ENCODE results near the gene RANBP17.

The RANBP17 gene

DNA sequence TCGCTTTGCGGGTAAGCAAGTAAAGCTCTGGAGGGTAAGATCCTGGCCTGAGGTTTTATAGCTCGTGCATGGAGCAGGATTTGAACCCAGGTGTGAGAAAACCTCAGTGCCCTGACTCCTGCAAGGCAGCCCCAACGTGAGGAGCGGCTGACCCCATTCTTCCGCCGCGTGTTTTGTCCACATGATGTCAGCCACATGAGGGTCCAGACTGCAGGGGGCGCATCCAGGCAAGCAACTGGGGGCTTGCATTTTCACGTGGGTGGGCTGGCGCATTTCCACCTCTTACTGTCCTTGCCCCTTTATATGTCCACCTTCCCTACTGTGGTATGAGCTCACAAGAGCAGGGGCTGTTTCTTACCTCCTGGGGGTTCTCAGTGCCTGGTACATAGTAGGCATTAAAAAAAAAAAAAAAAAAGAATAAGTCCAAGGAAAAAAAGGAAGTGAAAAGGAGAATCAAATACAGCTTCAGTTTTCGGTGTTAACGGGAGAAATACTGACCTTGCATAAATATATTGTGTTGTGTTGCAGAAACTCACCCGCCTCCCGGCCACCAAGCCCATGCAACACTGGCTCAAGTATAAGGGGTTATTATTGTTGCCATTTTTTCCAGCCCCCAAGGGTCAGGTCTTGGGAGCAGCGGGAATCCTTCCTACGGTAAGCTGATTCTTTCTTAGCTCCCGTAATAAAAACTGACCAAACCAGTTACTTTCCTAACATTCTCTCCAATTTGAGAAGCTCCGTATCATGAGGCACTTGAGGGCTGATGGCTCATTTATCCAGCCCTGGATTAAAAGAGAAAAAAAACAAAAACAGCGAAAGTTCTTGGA is 462.2 kb downstream of the RANBP17 start:
- no peak for DNase-seq

DNA sequence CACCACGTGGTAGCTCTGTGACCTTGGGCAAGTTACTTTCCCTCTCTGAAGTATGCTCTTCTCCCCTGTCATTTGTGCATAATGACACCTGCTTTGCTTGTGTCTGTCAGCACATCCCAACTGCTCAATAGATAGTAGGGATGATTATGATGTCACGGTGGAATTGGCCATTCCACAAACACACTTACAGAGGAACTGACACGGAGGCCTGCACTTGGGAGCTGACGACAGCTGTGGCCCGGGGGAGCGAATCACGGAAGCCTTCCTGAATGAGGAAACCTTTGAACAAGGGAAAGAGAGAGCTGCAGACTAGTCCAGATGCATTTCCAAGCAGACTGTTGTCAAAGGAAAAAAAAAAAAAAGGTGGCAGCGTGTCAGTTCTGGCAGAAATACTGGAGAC is 468.2 kb downstream of the RANBP17 start:
- DNase-seq: no peak

DNA sequence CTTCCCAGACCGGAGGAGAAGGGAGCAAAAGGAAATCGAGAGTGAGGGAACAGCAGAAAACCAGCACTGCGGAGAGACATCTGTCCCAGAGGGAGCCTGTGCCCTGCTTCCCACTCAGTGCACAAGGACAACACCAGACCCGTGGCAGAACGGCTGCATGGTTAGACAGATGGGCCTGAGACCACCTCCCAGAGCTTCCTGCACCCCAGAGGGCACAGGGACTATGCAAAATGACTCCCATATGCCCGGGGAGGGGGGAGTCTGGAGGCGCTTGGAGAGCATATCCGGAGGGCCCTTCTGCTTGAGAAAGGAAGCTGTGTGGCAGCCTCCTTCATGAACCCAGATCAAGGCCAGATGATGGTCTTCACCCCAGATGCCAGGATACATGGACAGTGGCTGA is 473.8 kb downstream of the RANBP17 start:
- no peak for DNase-seq

DNA sequence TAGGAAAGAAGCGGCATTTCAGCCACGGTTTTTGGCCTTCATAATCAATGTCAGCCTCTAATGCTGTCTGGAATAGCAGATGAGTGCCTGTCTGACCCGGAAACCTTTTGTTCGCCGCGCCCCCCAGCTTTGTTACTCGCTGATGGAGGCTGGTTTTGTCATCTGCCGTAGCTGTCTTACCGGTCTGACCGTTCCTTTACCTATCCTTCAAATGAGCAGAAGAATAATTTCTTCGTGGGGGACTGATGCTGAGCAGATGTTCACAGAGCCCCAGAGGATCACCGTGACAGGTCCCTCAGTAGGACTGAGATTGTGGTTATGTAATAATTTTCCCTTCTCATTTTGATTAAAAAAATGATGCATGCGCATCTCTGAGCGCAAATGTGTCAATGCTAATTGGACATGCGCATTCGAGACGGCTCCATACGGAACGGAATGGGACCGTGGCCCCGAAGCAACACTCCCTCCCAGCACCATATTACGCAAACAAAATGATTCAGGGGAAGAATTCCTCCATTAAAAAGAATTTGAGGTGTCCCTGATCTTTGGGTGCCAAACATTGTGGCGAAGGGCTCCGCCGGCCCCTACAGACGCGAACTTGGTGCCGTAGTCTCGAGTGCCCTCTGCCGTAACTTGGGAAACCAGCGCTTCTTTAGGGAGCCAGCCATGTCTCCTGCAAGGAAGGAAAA is 474.8 kb downstream of the RANBP17 start:
- peak in 1 of 2 donors; percentile 35 for DNase-seq

DNA sequence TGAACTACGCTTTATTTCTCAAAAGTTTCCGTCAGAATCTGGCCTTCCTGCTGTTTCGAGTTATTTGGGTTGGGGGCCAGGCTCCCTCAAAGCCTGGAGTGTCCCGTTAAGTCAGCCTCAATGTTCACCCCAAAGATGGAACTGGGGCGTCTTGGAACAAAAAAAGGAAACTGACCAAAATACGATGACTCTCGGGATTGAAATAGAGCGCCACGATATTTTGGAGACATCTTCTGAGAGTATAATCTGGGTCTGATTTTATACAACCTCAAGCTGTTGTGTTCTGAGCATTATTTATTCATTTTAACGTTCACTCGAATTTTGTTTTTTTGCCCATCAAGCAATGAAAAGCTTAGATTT is 475.4 kb downstream of the RANBP17 start:
- DNase-seq: no peak

DNA sequence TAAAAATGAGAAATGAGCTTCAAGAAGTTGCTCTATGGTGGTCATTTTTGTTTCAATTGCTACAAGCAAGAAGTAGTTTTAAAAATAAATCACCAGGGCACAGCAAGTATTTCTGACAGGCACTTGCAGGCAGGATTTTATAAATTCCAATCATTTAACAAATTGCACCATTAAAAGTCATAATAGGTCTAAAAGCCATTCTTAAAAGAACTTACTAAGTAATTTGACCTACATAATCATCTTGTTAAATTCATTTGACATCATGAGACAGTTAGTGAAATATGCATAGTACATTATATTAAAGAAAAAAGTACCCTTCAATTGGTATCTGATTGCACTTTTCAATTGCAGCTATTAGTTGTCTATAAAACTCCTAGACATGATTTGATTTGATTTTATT is 478.2 kb downstream of the RANBP17 start:
- DNase-seq: no peak

DNA sequence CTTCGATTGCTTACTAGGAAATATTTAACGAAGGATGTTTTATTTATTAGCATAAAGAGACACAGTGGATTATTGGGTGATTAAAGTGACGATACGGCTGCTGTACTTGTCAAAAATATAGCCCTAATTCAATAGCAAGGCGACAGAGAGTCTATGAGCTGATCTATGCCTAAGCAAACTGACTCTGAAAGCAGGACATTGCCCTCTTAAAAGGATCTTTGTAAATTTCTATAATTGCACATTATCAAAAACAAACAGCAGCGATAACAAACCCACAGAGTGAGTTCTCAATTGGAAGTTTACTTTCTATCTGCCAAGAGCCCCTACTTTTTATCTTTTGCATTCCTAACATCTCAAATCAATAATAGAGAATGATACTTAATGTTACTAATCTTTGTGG is 478.7 kb downstream of the RANBP17 start:
- no peak for DNase-seq

DNA sequence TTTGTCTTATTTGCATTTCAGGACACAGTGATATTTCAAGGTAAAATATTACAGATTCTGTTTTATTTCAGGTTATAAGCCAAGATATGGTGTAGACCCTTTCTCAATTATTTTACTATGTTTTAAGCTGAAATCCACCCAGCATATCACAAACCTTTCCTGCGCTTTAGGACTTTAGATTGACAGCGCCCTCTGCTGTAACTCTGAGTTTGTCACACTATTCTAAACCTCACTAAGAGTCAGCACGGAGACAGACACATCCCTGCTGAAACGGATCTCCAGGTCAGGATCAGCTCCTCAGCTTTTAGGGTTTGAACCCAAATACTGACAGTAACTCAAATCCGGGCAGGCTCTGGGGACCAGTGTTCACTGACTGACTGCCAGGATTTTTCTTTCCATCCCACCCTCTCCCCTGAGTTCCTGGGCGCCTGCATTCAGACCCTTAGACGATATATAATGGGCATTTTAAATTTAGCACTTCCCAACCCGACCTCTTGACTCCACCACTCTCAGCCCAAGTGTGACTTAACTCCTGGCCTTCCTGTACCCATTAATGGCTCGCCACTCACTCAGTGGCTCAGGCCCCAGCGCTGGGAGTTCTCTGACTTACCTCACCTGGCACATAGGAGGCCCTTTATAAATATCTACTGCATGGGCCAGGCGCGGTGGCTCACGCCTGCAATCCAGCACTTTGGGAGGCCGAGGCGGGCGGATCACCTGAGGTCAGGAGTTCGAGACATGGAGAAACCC is 480.7 kb downstream of the RANBP17 start:
- DNase-seq: peak; percentile 30 to 34

DNA sequence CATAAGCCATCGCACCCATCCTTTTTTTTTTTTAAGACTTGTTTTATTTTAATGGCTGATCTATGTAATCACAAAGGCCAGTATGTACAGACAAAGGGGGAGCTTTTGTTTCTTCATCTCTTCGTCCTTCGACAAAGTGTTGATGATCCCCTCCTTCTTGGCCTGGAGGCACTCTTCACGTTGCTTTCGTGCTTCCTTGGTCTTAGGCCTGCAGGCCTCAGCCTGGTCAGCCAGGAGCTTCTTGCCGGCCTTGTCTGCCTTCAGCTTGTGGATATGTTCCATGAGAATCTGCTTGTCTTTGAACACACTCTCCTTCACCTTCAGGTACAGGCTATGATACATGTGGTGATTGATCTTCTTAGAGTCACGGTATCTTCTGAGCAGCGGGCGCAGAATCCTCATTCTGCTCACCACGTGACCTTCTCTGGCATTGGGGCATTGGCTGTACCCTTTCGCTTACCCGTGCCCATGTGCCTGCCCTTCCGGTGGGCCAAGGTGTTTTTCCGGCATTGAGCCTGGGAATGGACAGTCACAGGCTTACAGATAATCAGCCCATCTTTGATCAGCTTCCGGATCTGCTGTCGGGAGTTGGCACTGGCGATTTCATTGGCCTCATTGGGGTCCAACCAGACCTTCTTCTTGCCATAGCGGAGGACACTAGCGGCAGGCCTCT is 483.3 kb downstream of the RANBP17 start:
- no peak for DNase-seq

Data from stimulated activated CD4-positive, alpha-beta T cell treated with anti-CD3 and anti-CD28 coated beads, Interleukin-2, amount 100 ng/mL, for 24 hours (primary cell).